ENCODE data around the gene CMTM6.

CMTM6 gene

DNA sequence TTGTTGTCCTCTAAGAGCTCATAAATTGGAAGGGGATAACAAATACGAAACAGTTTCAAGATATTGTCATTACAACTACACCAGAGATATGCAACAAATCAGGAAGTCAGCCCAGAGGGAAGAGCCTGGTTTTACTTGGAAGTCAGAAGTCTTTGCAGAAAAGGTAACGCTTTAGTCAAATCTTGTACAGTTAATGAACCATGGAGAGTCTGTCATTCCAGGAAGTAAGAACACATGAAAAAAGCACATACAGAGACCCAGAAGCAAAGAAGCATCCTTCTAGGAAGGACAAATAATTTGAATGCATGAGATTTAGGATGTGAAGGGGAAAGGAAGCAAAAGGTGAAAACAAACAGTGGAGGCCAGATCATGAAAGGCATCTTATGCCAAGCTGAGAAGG lies 48.4 kb upstream of the CMTM6 start:
- no peaks in the 10 kb centered on the region for H3K4me1 ChIP-seq (ENCODE audit: low read length)
- no peaks in the 10 kb centered on the region for H3K27me3 ChIP-seq (replicated peaks; ENCODE audit: insufficient read depth, low read length)
- no peak overlapping the region for H3K4me2 ChIP-seq (ENCODE audit: low read depth, low read length)
- H2AFZ ChIP-seq (ENCODE audit: low read length): no peak overlapping the region
- no peaks in the 10 kb centered on the region for H3F3A ChIP-seq (ENCODE audit: insufficient read depth, low read length)
- no peak for DNase-seq
- peaks cover 89% of the 10 kb centered on the region for H3K79me2 ChIP-seq (ENCODE audit: low read length)
- H3K9me3 ChIP-seq (replicated peaks; ENCODE audit: insufficient read depth, low read length): no peaks in the 10 kb centered on the region
- H3K9ac ChIP-seq (ENCODE audit: low read length): no peak overlapping the region
- H3K27ac ChIP-seq (ENCODE audit: low read length): no peak overlapping the region
- no peak overlapping the region for H3K4me3 ChIP-seq (ENCODE audit: low read length)
- TF ChIP-seq EZH2phosphoT487 (IDR thresholded peaks at IDR 0.05; ENCODE audit: low read length): no peak
- TF ChIP-seq EZH2 (optimal IDR thresholded peaks at IDR 0.05; ENCODE audit: low read depth, low read length): no peak
- no peak for TF ChIP-seq CTCF (IDR thresholded peaks at IDR 0.05; ENCODE audit: low read length)
- H4K20me1 ChIP-seq (ENCODE audit: insufficient read depth, low read length): no peaks in the 10 kb centered on the region
- no peaks in the 10 kb centered on the region for H3K36me3 ChIP-seq (replicated peaks; ENCODE audit: insufficient read depth, low read length)
- H3K9me2 ChIP-seq (replicated peaks; ENCODE audit: insufficient read depth, low read length): no peaks in the 10 kb centered on the region

DNA sequence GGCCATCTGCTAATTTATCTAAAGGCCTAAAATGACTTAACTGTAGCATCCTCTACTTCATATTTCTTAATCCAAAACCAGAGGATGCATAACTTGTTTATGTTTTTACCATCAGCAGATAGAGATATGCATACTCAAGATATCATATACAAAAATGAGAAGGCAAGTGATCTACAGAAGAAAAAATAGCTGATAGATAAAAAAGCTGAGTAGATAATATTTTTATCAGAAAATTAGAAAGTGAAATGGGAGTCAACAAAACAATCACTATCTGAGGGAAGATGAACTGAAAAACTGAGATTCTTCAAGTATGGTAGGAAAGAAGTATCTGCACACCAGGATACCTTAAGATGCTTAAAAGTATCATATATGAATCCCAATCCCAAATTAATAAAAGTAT lies 42.7 kb upstream of the CMTM6 start:
- H3K79me2 ChIP-seq (ENCODE audit: low read length): peaks cover 45% of the 10 kb centered on the region
- H3F3A ChIP-seq (ENCODE audit: insufficient read depth, low read length): no peaks in the 10 kb centered on the region

DNA sequence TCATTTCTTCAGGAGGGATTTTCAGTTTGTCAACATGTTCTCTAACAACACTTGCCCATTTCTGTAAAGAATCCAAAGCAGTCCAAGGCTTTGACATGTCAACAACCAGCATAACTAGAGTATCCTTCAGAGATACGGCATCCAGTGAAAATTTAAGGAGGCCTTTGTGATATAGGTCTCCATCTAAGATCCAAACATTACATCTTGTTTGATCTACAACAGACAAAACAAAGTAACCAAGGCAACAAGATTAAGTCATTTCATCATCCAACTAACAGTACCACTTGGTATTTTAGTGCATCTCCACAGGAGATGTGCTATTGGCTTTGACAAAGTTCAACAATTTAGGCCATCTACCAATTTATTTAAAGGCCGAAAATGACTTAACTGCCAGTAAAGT lies 42.2 kb upstream of the CMTM6 start:
- Histone ChIP-seq H3K79me2 (ENCODE audit: low read length) (peaks cover 43% of the 10 kb centered on the region), H3K4me2 (ENCODE audit: low read depth, low read length) (no peak overlapping the region), H3F3A (ENCODE audit: insufficient read depth, low read length) (no peaks in the 10 kb centered on the region), H3K9me2 (replicated peaks; ENCODE audit: insufficient read depth, low read length) (no peaks in the 10 kb centered on the region), H3K4me1 (ENCODE audit: low read length) (no peaks in the 10 kb centered on the region), H3K9ac (ENCODE audit: low read length) (no peak overlapping the region), H4K20me1 (ENCODE audit: insufficient read depth, low read length) (no peaks in the 10 kb centered on the region), H2AFZ (ENCODE audit: low read length) (no peak overlapping the region), H3K4me3 (ENCODE audit: low read length) (no peak overlapping the region), H3K27me3 (replicated peaks; ENCODE audit: insufficient read depth, low read length) (no peaks in the 10 kb centered on the region), H3K27ac (ENCODE audit: low read length) (no peak overlapping the region), H3K9me3 (replicated peaks; ENCODE audit: insufficient read depth, low read length) (no peaks in the 10 kb centered on the region), H3K36me3 (replicated peaks; ENCODE audit: insufficient read depth, low read length) (no peaks in the 10 kb centered on the region; the same call in 1 of the 2 replicates)
- DNase-seq: no peak
- no peak for TF ChIP-seq EZH2 (optimal IDR thresholded peaks at IDR 0.05; ENCODE audit: low read depth, low read length)
- TF ChIP-seq CTCF (IDR thresholded peaks at IDR 0.05; ENCODE audit: low read length): no peak
- no peak for TF ChIP-seq EZH2phosphoT487 (IDR thresholded peaks at IDR 0.05; ENCODE audit: low read length)

More for the DNA sequence above, 42.7 kb upstream of the CMTM6 start:
- H3K4me3 ChIP-seq (ENCODE audit: low read length): no peak overlapping the region
- H3K9ac ChIP-seq (ENCODE audit: low read length): no peak overlapping the region
- no peaks in the 10 kb centered on the region for H3K9me3 ChIP-seq (replicated peaks; ENCODE audit: insufficient read depth, low read length)
- no peaks in the 10 kb centered on the region for H3K4me1 ChIP-seq (ENCODE audit: low read length)
- H3K4me2 ChIP-seq (ENCODE audit: low read depth, low read length): no peak overlapping the region
- TF ChIP-seq EZH2 (optimal IDR thresholded peaks at IDR 0.05; ENCODE audit: low read depth, low read length) (no peak), CTCF (IDR thresholded peaks at IDR 0.05; ENCODE audit: low read length) (no peak), EZH2phosphoT487 (IDR thresholded peaks at IDR 0.05; ENCODE audit: low read length) (no peak)
- H3K9me2 ChIP-seq (replicated peaks; ENCODE audit: insufficient read depth, low read length): no peaks in the 10 kb centered on the region
- H3K27me3 ChIP-seq (replicated peaks; ENCODE audit: insufficient read depth, low read length): no peaks in the 10 kb centered on the region
- no peak overlapping the region for H3K27ac ChIP-seq (ENCODE audit: low read length)
- no peak overlapping the region for H2AFZ ChIP-seq (ENCODE audit: low read length)
- no peaks in the 10 kb centered on the region; the same call in 1 of the 2 replicates for H3K36me3 ChIP-seq (replicated peaks; ENCODE audit: insufficient read depth, low read length)
- no peaks in the 10 kb centered on the region for H4K20me1 ChIP-seq (ENCODE audit: insufficient read depth, low read length)
- DNase-seq: no peak
